PC-3 (cell line): Measurements from ENCODE around the gene TCF19.

Source experiments
- EZH2 ChIP-seq: fragments of 300-600 bp; sonication (generic); IDR thresholded peaks from one replicate; pipeline ENCODE4 v1.6.1; 2017; ENCODE audit warnings: antibody characterized with exemption, mild to moderate bottlenecking, low read length; ENCODE audit not compliant: unreplicated experiment
- EZH2phosphoT487 ChIP-seq: fragments of 300-600 bp; sonication (generic); IDR thresholded peaks from 2 replicates; pipeline ENCODE4 v1.6.1; 2018; ENCODE audit warnings: mild to moderate bottlenecking, antibody characterized with exemption, low read length, borderline replicate concordance
- TF ChIP-seq, protein P1 (sequence below): fragments of 300-600 bp; sonication (generic); conservative IDR thresholded peaks from 2 replicates; pipeline ENCODE4 v1.5.1; 2017; ENCODE audit warnings: antibody characterized with exemption, low read depth, mild to moderate bottlenecking, low read length

- TF ChIP-seq, protein P1, sequence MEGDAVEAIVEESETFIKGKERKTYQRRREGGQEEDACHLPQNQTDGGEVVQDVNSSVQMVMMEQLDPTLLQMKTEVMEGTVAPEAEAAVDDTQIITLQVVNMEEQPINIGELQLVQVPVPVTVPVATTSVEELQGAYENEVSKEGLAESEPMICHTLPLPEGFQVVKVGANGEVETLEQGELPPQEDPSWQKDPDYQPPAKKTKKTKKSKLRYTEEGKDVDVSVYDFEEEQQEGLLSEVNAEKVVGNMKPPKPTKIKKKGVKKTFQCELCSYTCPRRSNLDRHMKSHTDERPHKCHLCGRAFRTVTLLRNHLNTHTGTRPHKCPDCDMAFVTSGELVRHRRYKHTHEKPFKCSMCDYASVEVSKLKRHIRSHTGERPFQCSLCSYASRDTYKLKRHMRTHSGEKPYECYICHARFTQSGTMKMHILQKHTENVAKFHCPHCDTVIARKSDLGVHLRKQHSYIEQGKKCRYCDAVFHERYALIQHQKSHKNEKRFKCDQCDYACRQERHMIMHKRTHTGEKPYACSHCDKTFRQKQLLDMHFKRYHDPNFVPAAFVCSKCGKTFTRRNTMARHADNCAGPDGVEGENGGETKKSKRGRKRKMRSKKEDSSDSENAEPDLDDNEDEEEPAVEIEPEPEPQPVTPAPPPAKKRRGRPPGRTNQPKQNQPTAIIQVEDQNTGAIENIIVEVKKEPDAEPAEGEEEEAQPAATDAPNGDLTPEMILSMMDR: no peak
- no peak for TF ChIP-seq EZH2
- no peak for TF ChIP-seq EZH2phosphoT487
Measured at GRCh38 chr6:31172973-31173384, 14.6 kb downstream of the TCF19 start.
